Heart right ventricle (tissue), 16 donors: Measurements from ENCODE around the gene SERPINE1. TPM values are rescaled to one million over a fixed set of nuclear protein-coding genes. Genes with fewer than 3 reads are reported as not detected.

Source experiments
- ATAC-seq, 8 donors: fragments of 200-7000 bp; cut with Tn5 transposase; one replicate each; pipeline ENCODE4 v1.9.1; 2020; ENCODE audit warnings: mild to moderate bottlenecking in 8 of 8, moderate library complexity in 8 of 8, moderate number of reproducible peaks in 1 of 8
- DNase-seq, 2 donors: peaks; one replicate each; pipeline ENCODE4 v3.0.0-alpha.2; 2020
- H3K27ac ChIP-seq, 10 donors: fragments of 200-600 bp; sonication (generic) in 2 of 10; one replicate each; pipeline versions ENCODE4 v1.5.0 to v1.8.0; 2020 to 2022; ENCODE audit warnings: mild to moderate bottlenecking in 3 of 10
- H3K27me3 ChIP-seq, 7 donors: fragments of 200-600 bp; one replicate each; pipeline ENCODE4 v1.8.0; 2021 to 2022; ENCODE audit warnings: mild to moderate bottlenecking in 2 of 7
- H3K36me3 ChIP-seq, 9 donors: fragments of 200-600 bp; sonication (generic) in 1 of 9; one replicate each; pipeline versions ENCODE4 v1.5.0 to v1.8.0; 2020 to 2022; ENCODE audit warnings: mild to moderate bottlenecking in 2 of 9
- H3K4me1 ChIP-seq, 9 donors: fragments of 200-600 bp; sonication (generic) in 1 of 9; one replicate each; pipeline versions ENCODE4 v1.5.0 to v1.8.0; 2020 to 2022; ENCODE audit warnings: mild to moderate bottlenecking in 4 of 9
- H3K4me3 ChIP-seq, 10 donors: fragments of 200-600 bp; sonication (generic) in 2 of 10; one replicate each; pipeline versions ENCODE4 v1.5.0 to v1.8.0; 2020 to 2022; ENCODE audit warnings: mild to moderate bottlenecking in 7 of 10, moderate library complexity in 2 of 10
- H3K9me3 ChIP-seq, 11 donors: fragments of 200-600 bp in 10 of 11; sonication (generic) in 2 of 11; one replicate each; pipeline versions ENCODE4 v1.5.0 to v1.8.0; 2013 to 2022; ENCODE audit warnings: mild to moderate bottlenecking in 2 of 11, control low read depth in 1 of 11, moderate library complexity in 1 of 11
- CTCF ChIP-seq, 9 donors: fragments of 200-600 bp; sonication (generic) in 2 of 9; IDR thresholded peaks; one replicate each; pipeline versions ENCODE4 v1.5.0 to v1.8.0; 2021 to 2022; ENCODE audit warnings: antibody characterized with exemption in 9 of 9, mild to moderate bottlenecking in 5 of 9, moderate library complexity in 1 of 9
- WGBS, 2 donors: extraction: QIAGEN DNeasy Blood & Tissue Kit; methylation state at CpG; one replicate each; pipeline ENCODE4 v1.1.7; 2013; ENCODE audit warnings: inconsistent platforms in 1 of 2; 5-methylcytosine and 5-hydroxymethylcytosine counted together
- intact Hi-C, 10 donors: fragments of 100-400 bp; cut with DNase I; formaldehyde crosslinking; loops; one replicate each; pipeline versions ENCODE4 v1.11.1 to v1.14.2; 2022
- polyA plus RNA-seq, 2 donors: library from polyadenylated mRNA; stranded (reverse); fragments of 200-250 nt; gene quantifications; one replicate each; pipeline ENCODE4 v1.2.3, GENCODE V29; 2013
- total RNA-seq, 10 donors: library from RNA; stranded (reverse); fragmentation: NEBNext Ultra II Directional in 3 of 10; extraction: Animal tissue kit (Norgen Biotek cat#: 25700) in 3 of 10; gene quantifications; one replicate each; pipeline versions ENCODE4 v1.2.1 to v1.2.4, GENCODE V29; 2021 to 2023
- donor health status: Arrhythmogenic right ventricular cardiomyopathy.
- donor health status: ischemic (EF 13 %, LVEDD 7.1; RV severe dilation, severe dysfunction).
- donor health status: healthy with polysubstance abuse.
- donor health status: DM: no; HTN: yes; CAD: no.
- donor health status: DM: no; HTN: no; CAD: no.
- donor health status: ischemic (EF 25% LVEDD 6.9; RV normal size, moderate dysfunction).
- donor health status: ischemic (EF 25% LVEDD 5.7; RV mildly dilated, moderate dysfunction).
- donor health status: healthy.
- donor health status: DM: yes; HTN: yes; CAD: no.
- donor health status: Ischemic cardiomyopathy.
- donor health status: ischemic (EF 35%, LVEDD 5.7; RV mildly dilated, moderate dysfunction).
- donor health status: nonischemic (EF 11% LVEDD 7.7; RV severe dilation, severe dysfunction).
- donor health status: DM: yes; HTN: yes; CAD: no.
- donor health status: PGD.
- donor health status: ischemic (EF 29% LVEDD 5.4; RV normal size, mild dysfunction).
- donor health status: nonischemic (EF 23%, LVEDD 6.1; RV moderate dilation, normal function).

Gene SERPINE1
- total and polyA plus RNA-seq, 12 donors, result 1.2 to 269 (median 4.6) TPM

- Histone ChIP-seq H3K4me3 (peak overlapping the region in 9 of 10 donors; percentile 2 to 53 (median 35)), H3K9me3 (no peaks in the 10 kb centered on the region), H3K36me3 (peaks cover 0 to 19% (median 3%) of the 10 kb centered on the region in 9 donors), H3K27me3 (peaks cover 28 to 89% (median 82%) of the 10 kb centered on the region in 7 donors), H3K4me1 (peaks cover 13 to 46% (median 39%) of the 10 kb centered on the region in 9 donors), H3K27ac (no peak overlapping the region)
- DNase-seq (peak in 1 of 2 donors; percentile 29), ATAC-seq (peak in 6 of 8 donors; percentile 16 to 59 (median 40))
- TF ChIP-seq CTCF (IDR thresholded peaks at IDR 0.05), result no peak
- intact Hi-C loops, result no loop called here
- WGBS, 2 donors, result 1 to 2% methylated on average over 70 to 75 of the region's 75 CpGs
Observed at GRCh38 chr7:101164071-101164840, 37.4 kb downstream of the SERPINE1 start.

GRCh38 chr7:101165075-101165957 lies 38.4 kb downstream of the SERPINE1 start, which contains the start of gene VGF:
Gene VGF, minus strand, starts transcription at chr7:101165569. Its CDS starts 726 bp downstream, at chr7:101164843.
- H3K27me3 ChIP-seq, result peaks cover 35 to 97% (median 92%) of the 10 kb centered on the region in 7 donors
- H3K9me3 ChIP-seq, result no peaks in the 10 kb centered on the region
- DNase-seq (peak; percentile 91 to 93), ATAC-seq (peak; percentile 92 to 96 (median 94))
- peaks cover 13 to 56% (median 40%) of the 10 kb centered on the region in 9 donors for H3K4me1 ChIP-seq
- H3K27ac ChIP-seq, result no peak within 1 kb of the TSS
- intact Hi-C loops, result no loop called here
- H3K4me3 ChIP-seq, result peak within 1 kb of the TSS in 5 of 10 donors; percentile 23 to 53 (median 31)
- WGBS, 2 donors, result 2 to 3% methylated on average over 74 of the region's 74 CpGs
- no peak for TF ChIP-seq CTCF (IDR thresholded peaks at IDR 0.05)
- H3K36me3 ChIP-seq, result peaks cover 0 to 10% (median 0%) of the 10 kb centered on the region in 9 donors

GRCh38 chr7:101165958-101166647 lies 39.2 kb downstream of the SERPINE1 start:
- H3K27ac ChIP-seq, result no peak overlapping the region
- intact Hi-C loops, result no loop called here
- peak overlapping the region in 4 of 10 donors; percentile 23 to 31 (median 26) for H3K4me3 ChIP-seq
- ATAC-seq (no peak), DNase-seq (no peak)
- H3K27me3 ChIP-seq, result peaks cover 40 to 100% (median 97%) of the 10 kb centered on the region in 7 donors
- H3K36me3 ChIP-seq, result peaks cover 0 to 2% (median 0%) of the 10 kb centered on the region in 9 donors
- TF ChIP-seq CTCF (IDR thresholded peaks at IDR 0.05), result no peak
- WGBS, 2 donors, result 1 to 2% methylated on average over 36 to 38 of the region's 38 CpGs
- H3K4me1 ChIP-seq, result peaks cover 13 to 57% (median 40%) of the 10 kb centered on the region in 9 donors
- no peaks in the 10 kb centered on the region for H3K9me3 ChIP-seq

- H3K36me3 ChIP-seq, result no peaks in the 10 kb centered on the region
- DNase-seq, result no peak
- no peak overlapping the region for H3K27ac ChIP-seq
- ATAC-seq, result no peak
- H3K27me3 ChIP-seq, result peaks cover 43 to 100% (median 97%) of the 10 kb centered on the region in 7 donors
- H3K4me3 ChIP-seq, result no peak overlapping the region
- WGBS, 2 donors, result 0 to 2% methylated on average over 8 to 11 of the region's 11 CpGs
- intact Hi-C loops, result no loop called here
- H3K9me3 ChIP-seq, result no peaks in the 10 kb centered on the region
- TF ChIP-seq CTCF (IDR thresholded peaks at IDR 0.05), result no peak
- peaks cover 13 to 58% (median 40%) of the 10 kb centered on the region in 9 donors for H3K4me1 ChIP-seq
Observed at GRCh38 chr7:101166648-101166908, 39.7 kb downstream of the SERPINE1 start.
